Measurements from ENCODE around the gene GLIS1.

DNA sequence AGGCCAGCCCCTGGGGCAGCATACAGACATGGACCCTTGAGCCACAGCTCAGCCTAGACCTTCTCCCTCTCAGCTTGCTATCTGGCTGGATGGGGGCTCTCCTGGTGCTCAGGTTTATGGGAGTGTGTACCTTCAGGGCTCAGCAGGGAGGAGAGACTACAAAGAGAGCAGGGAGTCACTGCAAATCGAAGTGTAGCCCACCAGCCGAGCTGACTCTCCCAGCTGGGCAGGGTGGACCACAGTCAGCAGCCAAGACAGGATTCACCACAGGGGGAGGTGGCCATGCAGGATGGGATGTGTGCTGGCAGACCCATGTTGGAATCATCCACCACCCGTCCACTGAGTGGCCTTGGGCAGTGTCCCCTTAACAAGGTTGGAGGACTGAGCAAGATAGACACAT, 78.3 kb downstream of the GLIS1 start:
- TF ChIP-seq, protein P1, sequence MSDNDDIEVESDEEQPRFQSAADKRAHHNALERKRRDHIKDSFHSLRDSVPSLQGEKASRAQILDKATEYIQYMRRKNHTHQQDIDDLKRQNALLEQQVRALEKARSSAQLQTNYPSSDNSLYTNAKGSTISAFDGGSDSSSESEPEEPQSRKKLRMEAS (IDR thresholded peaks at IDR 0.05; ENCODE audit: low read depth, low read length): no peak
- TF ChIP-seq, protein P2, sequence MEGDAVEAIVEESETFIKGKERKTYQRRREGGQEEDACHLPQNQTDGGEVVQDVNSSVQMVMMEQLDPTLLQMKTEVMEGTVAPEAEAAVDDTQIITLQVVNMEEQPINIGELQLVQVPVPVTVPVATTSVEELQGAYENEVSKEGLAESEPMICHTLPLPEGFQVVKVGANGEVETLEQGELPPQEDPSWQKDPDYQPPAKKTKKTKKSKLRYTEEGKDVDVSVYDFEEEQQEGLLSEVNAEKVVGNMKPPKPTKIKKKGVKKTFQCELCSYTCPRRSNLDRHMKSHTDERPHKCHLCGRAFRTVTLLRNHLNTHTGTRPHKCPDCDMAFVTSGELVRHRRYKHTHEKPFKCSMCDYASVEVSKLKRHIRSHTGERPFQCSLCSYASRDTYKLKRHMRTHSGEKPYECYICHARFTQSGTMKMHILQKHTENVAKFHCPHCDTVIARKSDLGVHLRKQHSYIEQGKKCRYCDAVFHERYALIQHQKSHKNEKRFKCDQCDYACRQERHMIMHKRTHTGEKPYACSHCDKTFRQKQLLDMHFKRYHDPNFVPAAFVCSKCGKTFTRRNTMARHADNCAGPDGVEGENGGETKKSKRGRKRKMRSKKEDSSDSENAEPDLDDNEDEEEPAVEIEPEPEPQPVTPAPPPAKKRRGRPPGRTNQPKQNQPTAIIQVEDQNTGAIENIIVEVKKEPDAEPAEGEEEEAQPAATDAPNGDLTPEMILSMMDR (IDR thresholded peaks at IDR 0.05; ENCODE audit: low read depth, low read length): no peak
- TF ChIP-seq POLR2A (IDR thresholded peaks at IDR 0.05; ENCODE audit: extremely low read depth, insufficient read length): no peak

All from NB4 (cell line).